Left renal cortex interstitium (tissue), 4 donors: ENCODE measurements around the gene KRT79. TPM values are rescaled to one million over a fixed set of nuclear protein-coding genes. Genes with fewer than 3 reads are reported as not detected.
"Not testable (repeated sequence)": the region's sequence is repeated elsewhere in the genome, so short reads cannot be mapped to it uniquely, and the experiment has no call there.

Experiments used
- DNase-seq, 4 donors: peaks; one replicate each; pipeline ENCODE4 v3.0.0-alpha.2; 2013; ENCODE audit warnings: low read depth in 4 of 4, low spot score in 2 of 4, missing footprints in 1 of 4
- polyA plus RNA-seq, 4 donors: library from polyadenylated mRNA; unstranded; fragments of 120-200 nt; gene quantifications; one replicate each; pipeline ENCODE4 v1.2.1, GENCODE V29; 2013; ENCODE audit not compliant: insufficient read length in 4 of 4

KRT79 gene
- polyA plus RNA-seq, 4 donors: not detected

GRCh38 chr12:52795332-52795674, 38.8 kb downstream of the KRT79 start:
- not testable (repeated sequence) for DNase-seq

GRCh38 chr12:52794479-52795331, 39.4 kb downstream of the KRT79 start:
- no peak for DNase-seq

GRCh38 chr12:52792185-52793029, 41.7 kb downstream of the KRT79 start:
- no peak for DNase-seq

GRCh38 chr12:52791271-52792184, 42.6 kb downstream of the KRT79 start:
- DNase-seq: no peak

GRCh38 chr12:52790427-52791270, 43.5 kb downstream of the KRT79 start:
- no peak for DNase-seq

GRCh38 chr12:52789637-52790426, 44.3 kb downstream of the KRT79 start:
- peak in 2 of 4 donors; percentile 1 to 13 for DNase-seq

GRCh38 chr12:52788876-52789636, 45.1 kb downstream of the KRT79 start:
- DNase-seq: no peak

- DNase-seq: no peak
Measured at GRCh38 chr12:52788192-52788875, 45.8 kb downstream of the KRT79 start.

- no peak for DNase-seq
Measured at GRCh38 chr12:52787324-52788191, 46.6 kb downstream of the KRT79 start.

GRCh38 chr12:52784909-52785308, 49.2 kb downstream of the KRT79 start:
- no peak for DNase-seq

GRCh38 chr12:52783563-52784316, 50.4 kb downstream of the KRT79 start:
- DNase-seq: no peak

GRCh38 chr12:52782502-52782901, 51.6 kb downstream of the KRT79 start:
- no peak for DNase-seq

- DNase-seq: no peak
Measured at GRCh38 chr12:52781399-52782082, 52.6 kb downstream of the KRT79 start.

GRCh38 chr12:52779914-52780313, 54.2 kb downstream of the KRT79 start:
- DNase-seq: no peak

- no peak for DNase-seq
Measured at GRCh38 chr12:52778833-52779232, 55.3 kb downstream of the KRT79 start.
